ENCODE measurements around the gene HESX1.
A peak's percentile ranks its signal among the peaks of the same experiment; 100 is the strongest.

The HESX1 gene

GRCh38 chr3:57166660-57167059 is 33.1 kb downstream of the HESX1 start:
- DNase-seq, result no peak

GRCh38 chr3:57165641-57166040 is 34.1 kb downstream of the HESX1 start:
- no peak for DNase-seq

GRCh38 chr3:57164657-57165573 is 34.9 kb downstream of the HESX1 start, which contains the start of gene IL17RD:
TSS of gene IL17RD (minus strand) at chr3:57165353. CDS start at chr3:57165286, 67 bp downstream.
- DNase-seq, result peak; percentile 33

- no peak for DNase-seq
Measured at GRCh38 chr3:57164217-57164656, 35.5 kb downstream of the HESX1 start.

- DNase-seq, result no peak
Measured at GRCh38 chr3:57163751-57164150, 36.0 kb downstream of the HESX1 start.

DNA sequence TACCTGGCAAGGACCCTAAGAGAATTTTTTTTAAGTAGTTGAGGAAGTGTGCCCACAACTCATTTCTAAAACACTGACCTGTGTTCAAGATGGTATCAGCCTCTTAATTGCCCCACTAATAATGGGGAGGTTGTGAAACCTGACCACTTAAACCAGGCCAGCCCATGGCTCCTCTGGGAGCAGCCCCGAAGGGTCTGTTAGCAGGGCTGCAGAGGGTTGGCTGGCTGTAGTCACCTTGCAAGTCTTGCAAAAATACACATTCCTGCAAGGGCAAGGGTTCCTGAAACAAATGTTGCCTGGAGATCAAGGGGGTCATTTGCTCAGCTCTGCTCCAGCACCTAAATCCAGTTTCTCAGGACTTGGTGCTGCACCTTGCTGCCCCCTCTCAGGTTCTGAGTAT is 37.9 kb downstream of the HESX1 start:
- DNase-seq, result no peak

- no peak for DNase-seq
Measured at GRCh38 chr3:57160765-57161538, 38.8 kb downstream of the HESX1 start.

DNA sequence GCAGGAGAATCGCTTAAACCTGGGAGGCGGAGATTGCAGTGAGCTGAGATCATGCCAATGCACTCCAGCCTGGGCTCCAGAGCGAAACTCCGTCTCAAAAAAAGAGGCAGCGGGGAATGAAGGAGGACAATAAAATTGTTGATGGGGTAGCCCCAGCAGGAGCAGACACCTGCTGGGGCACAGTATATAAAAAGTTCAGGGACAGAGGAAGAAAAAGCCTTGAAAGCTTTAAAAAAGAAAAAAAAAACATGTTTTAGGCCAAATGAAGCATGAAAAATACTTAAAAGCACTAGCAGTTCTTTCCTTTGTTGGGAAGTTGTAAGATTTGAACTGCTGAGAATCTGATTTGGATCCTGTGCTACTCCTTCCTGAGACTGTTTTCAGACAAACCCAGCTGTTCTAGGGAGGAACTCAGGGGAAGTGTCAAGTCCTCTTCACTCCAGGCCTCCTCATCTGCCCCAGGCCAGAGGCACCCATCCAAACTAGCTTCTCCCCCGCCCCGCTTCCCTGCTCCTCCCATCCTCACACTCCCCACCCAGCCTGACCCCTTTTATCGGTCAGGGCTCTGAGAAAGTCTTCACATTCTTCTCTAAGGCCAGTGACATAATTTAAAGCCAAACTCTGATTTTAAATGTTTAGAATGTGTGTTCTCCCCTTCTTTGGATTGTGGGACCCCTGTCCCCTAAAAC is 39.6 kb downstream of the HESX1 start:
- DNase-seq, result no peak

GRCh38 chr3:57158813-57159738 is 40.7 kb downstream of the HESX1 start:
- no peak for DNase-seq

- DNase-seq, result no peak
Measured at GRCh38 chr3:57158325-57158724, 41.5 kb downstream of the HESX1 start.

DNA sequence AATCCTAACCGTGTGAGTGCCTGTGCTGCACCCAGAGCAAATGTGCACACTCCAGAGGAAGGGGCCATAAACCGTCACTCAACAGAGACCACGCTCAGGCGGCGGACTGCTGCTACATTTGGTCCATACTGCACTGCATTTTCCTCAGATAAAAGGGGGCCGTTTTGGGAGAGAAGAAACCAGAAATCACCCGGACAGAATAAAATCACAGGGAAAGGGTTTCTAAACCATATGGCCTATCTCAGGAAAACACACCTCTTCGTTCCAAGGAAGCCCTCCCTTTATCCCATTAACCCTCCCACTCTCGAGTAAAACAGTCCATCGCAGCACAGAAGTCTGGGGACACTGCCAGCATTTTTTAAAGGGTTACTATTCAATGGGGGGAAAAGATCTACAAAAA is 42.2 kb downstream of the HESX1 start:
- no peak for DNase-seq

- DNase-seq, result no peak
Measured at GRCh38 chr3:57155310-57155643, 44.5 kb downstream of the HESX1 start.

GRCh38 chr3:57154470-57155309 is 45.1 kb downstream of the HESX1 start:
- no peak for DNase-seq

GRCh38 chr3:57152151-57153143 is 47.3 kb downstream of the HESX1 start:
- no peak for DNase-seq

GRCh38 chr3:57151749-57152148 is 48.0 kb downstream of the HESX1 start:
- DNase-seq, result no peak

DNA sequence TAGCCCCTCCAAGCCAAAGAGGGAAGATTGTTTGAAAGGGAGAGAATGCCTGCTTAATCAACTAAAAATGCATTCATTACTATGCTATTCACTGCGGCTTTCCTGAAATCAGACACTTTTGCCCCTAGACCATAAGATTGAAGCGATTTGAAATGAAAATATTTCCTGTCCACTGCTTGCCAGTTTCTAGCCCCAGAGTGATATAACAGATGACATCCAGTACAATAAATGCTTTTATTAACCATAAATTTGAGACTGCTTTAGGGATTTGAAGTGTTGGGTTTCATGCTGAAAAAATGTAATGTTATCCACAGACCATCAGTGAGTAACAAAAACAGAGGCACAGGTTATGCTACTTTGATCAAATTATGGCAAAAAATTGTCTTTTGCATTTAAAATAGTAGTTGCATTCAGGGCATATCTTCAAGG is 48.7 kb downstream of the HESX1 start:
- DNase-seq, result no peak

DNA sequence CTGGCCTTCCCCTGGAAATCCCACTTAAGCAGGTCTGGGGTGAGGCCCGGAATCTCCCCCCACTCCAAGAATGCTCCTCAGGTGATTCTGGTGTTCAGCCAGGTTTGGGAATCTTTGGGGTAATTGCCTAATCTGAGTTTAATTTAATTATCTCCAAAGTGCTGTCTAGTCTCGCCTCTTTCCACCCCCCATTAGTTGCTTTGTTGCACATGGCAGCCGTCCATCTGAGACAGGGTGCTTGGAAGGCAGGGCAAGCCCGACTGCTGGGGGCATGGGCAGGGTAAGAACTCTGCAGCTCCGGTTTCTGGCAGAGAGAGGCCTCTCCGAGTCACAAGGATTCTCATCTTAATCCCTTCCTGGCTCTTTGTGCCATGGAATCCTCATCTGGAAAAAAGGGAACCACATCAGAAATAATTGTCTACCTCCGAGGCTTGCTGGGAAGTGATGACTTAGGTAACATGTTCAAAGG is 49.6 kb downstream of the HESX1 start:
- no peak for DNase-seq

Measured in GDM1 (cell line).